ENCODE results near the gene FRMPD1. TPM values are rescaled to one million over a fixed set of nuclear protein-coding genes. Genes with fewer than 3 reads are reported as not detected.

Gene FRMPD1
- total RNA-seq, 1 donor from 2014 or later = 0.31 TPM

- no peak for DNase-seq (ENCODE audit: low spot score, unreplicated experiment)
- no peak overlapping the region for H3K4me3 Mint-ChIP-seq (ENCODE audit: low read depth)
- peaks cover 15% of the 10 kb centered on the region for H3K27me3 Mint-ChIP-seq
- H3K4me1 Mint-ChIP-seq (ENCODE audit: low read depth) = no peaks in the 10 kb centered on the region
- TF ChIP-seq, protein P1, sequence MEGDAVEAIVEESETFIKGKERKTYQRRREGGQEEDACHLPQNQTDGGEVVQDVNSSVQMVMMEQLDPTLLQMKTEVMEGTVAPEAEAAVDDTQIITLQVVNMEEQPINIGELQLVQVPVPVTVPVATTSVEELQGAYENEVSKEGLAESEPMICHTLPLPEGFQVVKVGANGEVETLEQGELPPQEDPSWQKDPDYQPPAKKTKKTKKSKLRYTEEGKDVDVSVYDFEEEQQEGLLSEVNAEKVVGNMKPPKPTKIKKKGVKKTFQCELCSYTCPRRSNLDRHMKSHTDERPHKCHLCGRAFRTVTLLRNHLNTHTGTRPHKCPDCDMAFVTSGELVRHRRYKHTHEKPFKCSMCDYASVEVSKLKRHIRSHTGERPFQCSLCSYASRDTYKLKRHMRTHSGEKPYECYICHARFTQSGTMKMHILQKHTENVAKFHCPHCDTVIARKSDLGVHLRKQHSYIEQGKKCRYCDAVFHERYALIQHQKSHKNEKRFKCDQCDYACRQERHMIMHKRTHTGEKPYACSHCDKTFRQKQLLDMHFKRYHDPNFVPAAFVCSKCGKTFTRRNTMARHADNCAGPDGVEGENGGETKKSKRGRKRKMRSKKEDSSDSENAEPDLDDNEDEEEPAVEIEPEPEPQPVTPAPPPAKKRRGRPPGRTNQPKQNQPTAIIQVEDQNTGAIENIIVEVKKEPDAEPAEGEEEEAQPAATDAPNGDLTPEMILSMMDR (IDR thresholded peaks at IDR 0.05; ENCODE audit: unreplicated experiment) = no peak
- no peaks in the 10 kb centered on the region for H3K36me3 Mint-ChIP-seq (ENCODE audit: insufficient read depth)
- no peaks in the 10 kb centered on the region for H3K9me3 Mint-ChIP-seq (ENCODE audit: low read depth)
- H3K27ac Mint-ChIP-seq = no peak overlapping the region
Measured at GRCh38 chr9:37692622-37693221, 42.0 kb downstream of the FRMPD1 start.

DNA sequence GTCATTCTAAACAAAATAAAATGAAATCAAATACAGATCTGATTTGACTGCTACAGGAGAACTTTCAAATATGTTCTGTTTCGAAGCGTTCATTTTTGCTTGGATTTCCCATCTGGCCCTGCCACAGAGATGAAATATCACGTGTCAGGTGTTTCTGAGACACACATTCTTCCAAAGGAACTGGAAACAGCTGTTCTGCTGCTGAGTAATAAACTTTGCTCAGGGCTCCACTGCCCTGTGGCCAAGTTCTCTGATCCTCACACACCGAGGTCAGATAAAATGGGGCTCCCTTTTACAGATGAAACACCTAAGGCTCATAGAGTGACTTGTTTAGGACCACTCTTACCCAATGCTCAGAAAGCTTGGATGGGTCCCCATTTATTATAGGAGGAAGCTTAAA, 42.5 kb downstream of the FRMPD1 start:
- Mint-ChIP-seq H3K4me3 (ENCODE audit: low read depth) (no peak overlapping the region), H3K27me3 (peaks cover 15% of the 10 kb centered on the region), H3K9me3 (ENCODE audit: low read depth) (no peaks in the 10 kb centered on the region), H3K27ac (no peak overlapping the region), H3K4me1 (ENCODE audit: low read depth) (no peaks in the 10 kb centered on the region), H3K36me3 (ENCODE audit: insufficient read depth) (no peaks in the 10 kb centered on the region)
- no peak for DNase-seq (ENCODE audit: low spot score, unreplicated experiment)
- TF ChIP-seq, protein P1 (IDR thresholded peaks at IDR 0.05; ENCODE audit: unreplicated experiment) = no peak

- Mint-ChIP-seq H3K4me1 (ENCODE audit: low read depth) (no peaks in the 10 kb centered on the region), H3K36me3 (ENCODE audit: insufficient read depth) (no peaks in the 10 kb centered on the region), H3K4me3 (ENCODE audit: low read depth) (no peak overlapping the region), H3K9me3 (ENCODE audit: low read depth) (no peaks in the 10 kb centered on the region), H3K27ac (no peak overlapping the region), H3K27me3 (peaks cover 13% of the 10 kb centered on the region)
- TF ChIP-seq, protein P1 (IDR thresholded peaks at IDR 0.05; ENCODE audit: unreplicated experiment) = no peak
- no peak for DNase-seq (ENCODE audit: low spot score, unreplicated experiment)
Measured at GRCh38 chr9:37694355-37694754, 43.6 kb downstream of the FRMPD1 start.

DNA sequence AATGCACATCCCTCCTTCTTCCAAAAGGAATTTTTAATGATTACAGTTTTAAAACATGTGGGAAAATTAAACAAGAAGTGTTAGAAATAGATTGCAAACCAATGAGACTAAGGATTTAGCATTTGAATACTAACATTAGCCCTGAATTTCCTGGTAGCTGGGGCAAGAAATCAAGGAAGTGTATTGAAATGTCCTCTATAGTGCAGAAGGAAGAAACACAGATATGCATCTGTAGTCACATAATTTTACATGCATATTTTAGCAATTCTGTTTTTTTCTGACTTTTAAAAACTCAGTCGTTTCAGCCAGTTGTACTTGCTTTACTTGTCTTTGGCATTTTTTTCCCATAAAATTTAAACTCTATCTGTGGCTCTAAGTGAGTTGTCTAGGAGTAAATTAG, 45.8 kb downstream of the FRMPD1 start:
- Mint-ChIP-seq H3K9me3 (ENCODE audit: low read depth) (no peaks in the 10 kb centered on the region), H3K4me1 (ENCODE audit: low read depth) (no peaks in the 10 kb centered on the region), H3K4me3 (ENCODE audit: low read depth) (no peak overlapping the region), H3K27me3 (peaks cover 10% of the 10 kb centered on the region), H3K27ac (no peak overlapping the region), H3K36me3 (ENCODE audit: insufficient read depth) (no peaks in the 10 kb centered on the region)
- TF ChIP-seq, protein P1 (IDR thresholded peaks at IDR 0.05; ENCODE audit: unreplicated experiment) = no peak
- no peak for DNase-seq (ENCODE audit: low spot score, unreplicated experiment)

DNA sequence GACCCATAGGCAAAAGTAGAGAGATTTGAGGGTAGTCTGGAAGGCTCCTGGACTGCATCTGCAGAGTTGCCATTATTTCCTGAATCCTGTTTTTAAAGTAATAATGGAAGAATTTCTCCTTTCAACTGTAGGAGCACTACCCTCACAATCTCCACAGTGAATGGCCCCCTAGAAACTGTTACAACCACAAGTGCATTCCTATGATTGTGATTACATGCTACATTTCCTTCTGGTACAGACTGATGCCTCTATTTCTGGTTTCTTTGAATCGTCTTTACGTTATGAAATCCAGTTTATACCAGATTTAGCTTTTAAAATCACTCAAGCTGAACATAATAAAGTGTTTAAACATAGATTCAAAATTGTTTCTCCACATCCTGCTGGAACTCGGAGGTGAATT, 49.4 kb downstream of the FRMPD1 start:
- TF ChIP-seq, protein P1 (IDR thresholded peaks at IDR 0.05; ENCODE audit: unreplicated experiment) = no peak
- DNase-seq (ENCODE audit: low spot score, unreplicated experiment) = no peak
- Mint-ChIP-seq H3K27ac (no peak overlapping the region), H3K36me3 (ENCODE audit: insufficient read depth) (no peaks in the 10 kb centered on the region), H3K9me3 (ENCODE audit: low read depth) (no peaks in the 10 kb centered on the region), H3K4me1 (ENCODE audit: low read depth) (no peaks in the 10 kb centered on the region), H3K27me3 (peaks cover 5% of the 10 kb centered on the region), H3K4me3 (ENCODE audit: low read depth) (no peak overlapping the region)

Data from progenitor cell of endocrine pancreas (in vitro differentiated cells).